ENCODE data around the gene VPS4B.
A peak's percentile ranks its signal among the peaks of the same experiment; 100 is the strongest.

The VPS4B gene

GRCh38 chr18:63422087-63422863 lies at the start of gene VPS4B:
VPS4B (minus strand) TSS chr18:63422476; CDS start chr18:63422259, 217 bp downstream.
- H3K27ac ChIP-seq (ENCODE audit: poor library complexity, severe bottlenecking), result peak within 1 kb of the TSS; percentile 86
- H3K27me3 ChIP-seq (ENCODE audit: insufficient read depth, poor library complexity, severe bottlenecking), result no peaks in the 10 kb centered on the region
- TF ChIP-seq CTCF (IDR thresholded peaks at IDR 0.05; ENCODE audit: poor library complexity, severe bottlenecking), result no peak
- ATAC-seq (ENCODE audit: low read depth) (peak; percentile 95), DNase-seq (ENCODE audit: low spot score) (peak; percentile 97)
- H3K4me3 ChIP-seq (ENCODE audit: severe bottlenecking), result peak within 1 kb of the TSS; percentile 75
- peaks cover 15% of the 10 kb centered on the region for H3K4me1 ChIP-seq (ENCODE audit: insufficient read depth, poor library complexity, severe bottlenecking)
- H3K9me3 ChIP-seq (ENCODE audit: severe bottlenecking), result no peaks in the 10 kb centered on the region
- H3K36me3 ChIP-seq (ENCODE audit: low read depth), result peaks cover 34% of the 10 kb centered on the region

- no peak for DNase-seq (ENCODE audit: low spot score)
Observed at GRCh38 chr18:63470751-63471150, 48.5 kb upstream of the VPS4B start.

GRCh38 chr18:63468575-63468974 lies 46.3 kb upstream of the VPS4B start:
- Histone ChIP-seq H3K36me3 (ENCODE audit: low read depth) (no peaks in the 10 kb centered on the region), H3K27ac (ENCODE audit: poor library complexity, severe bottlenecking) (no peak overlapping the region), H3K4me1 (ENCODE audit: insufficient read depth, poor library complexity, severe bottlenecking) (peaks cover 38% of the 10 kb centered on the region), H3K9me3 (ENCODE audit: severe bottlenecking) (no peaks in the 10 kb centered on the region), H3K27me3 (ENCODE audit: insufficient read depth, poor library complexity, severe bottlenecking) (no peaks in the 10 kb centered on the region), H3K4me3 (ENCODE audit: severe bottlenecking) (no peak overlapping the region)
- no peak for ATAC-seq (ENCODE audit: low read depth)
- DNase-seq (ENCODE audit: low spot score), result no peak
- TF ChIP-seq CTCF (IDR thresholded peaks at IDR 0.05; ENCODE audit: poor library complexity, severe bottlenecking), result no peak

More at GRCh38 chr18:63470751-63471150, 48.5 kb upstream of the VPS4B start:
- Histone ChIP-seq H3K27me3 (ENCODE audit: insufficient read depth, poor library complexity, severe bottlenecking) (no peaks in the 10 kb centered on the region), H3K4me3 (ENCODE audit: severe bottlenecking) (no peak overlapping the region), H3K4me1 (ENCODE audit: insufficient read depth, poor library complexity, severe bottlenecking) (peaks cover 45% of the 10 kb centered on the region), H3K36me3 (ENCODE audit: low read depth) (no peaks in the 10 kb centered on the region), H3K9me3 (ENCODE audit: severe bottlenecking) (no peaks in the 10 kb centered on the region), H3K27ac (ENCODE audit: poor library complexity, severe bottlenecking) (peak overlapping the region; percentile 96)
- no peak for TF ChIP-seq CTCF (IDR thresholded peaks at IDR 0.05; ENCODE audit: poor library complexity, severe bottlenecking)
- ATAC-seq (ENCODE audit: low read depth), result no peak

- TF ChIP-seq CTCF (IDR thresholded peaks at IDR 0.05; ENCODE audit: poor library complexity, severe bottlenecking), result no peak
- ATAC-seq (ENCODE audit: low read depth) (no peak), DNase-seq (ENCODE audit: low spot score) (no peak)
Observed at GRCh38 chr18:63467699-63468098, 45.4 kb upstream of the VPS4B start.

GRCh38 chr18:63465059-63465458 lies 42.8 kb upstream of the VPS4B start:
- Histone ChIP-seq H3K4me3 (ENCODE audit: severe bottlenecking) (no peak overlapping the region), H3K4me1 (ENCODE audit: insufficient read depth, poor library complexity, severe bottlenecking) (peaks cover 18% of the 10 kb centered on the region), H3K27ac (ENCODE audit: poor library complexity, severe bottlenecking) (no peak overlapping the region), H3K9me3 (ENCODE audit: severe bottlenecking) (no peaks in the 10 kb centered on the region), H3K27me3 (ENCODE audit: insufficient read depth, poor library complexity, severe bottlenecking) (no peaks in the 10 kb centered on the region), H3K36me3 (ENCODE audit: low read depth) (no peaks in the 10 kb centered on the region)
- ATAC-seq (ENCODE audit: low read depth) (no peak), DNase-seq (ENCODE audit: low spot score) (no peak)
- no peak for TF ChIP-seq CTCF (IDR thresholded peaks at IDR 0.05; ENCODE audit: poor library complexity, severe bottlenecking)

More at GRCh38 chr18:63467699-63468098, 45.4 kb upstream of the VPS4B start:
- Histone ChIP-seq H3K36me3 (ENCODE audit: low read depth) (no peaks in the 10 kb centered on the region), H3K9me3 (ENCODE audit: severe bottlenecking) (no peaks in the 10 kb centered on the region), H3K27ac (ENCODE audit: poor library complexity, severe bottlenecking) (peak overlapping the region; percentile 13), H3K4me1 (ENCODE audit: insufficient read depth, poor library complexity, severe bottlenecking) (peaks cover 32% of the 10 kb centered on the region), H3K27me3 (ENCODE audit: insufficient read depth, poor library complexity, severe bottlenecking) (no peaks in the 10 kb centered on the region), H3K4me3 (ENCODE audit: severe bottlenecking) (no peak overlapping the region)

Data from RWPE2 (cell line).